Measurements from ENCODE around the gene ATP5PD. TPM values are rescaled to one million over a fixed set of nuclear protein-coding genes. Genes with fewer than 3 reads are reported as not detected.

The ATP5PD gene
- total and polyA plus RNA-seq, 2 of the 8 experiments (the other 6 are each of a cell fraction or from before 2014, with no cell fraction given) = 335 to 407 TPM

- TF ChIP-seq USF2 (IDR thresholded peaks at IDR 0.05; ENCODE audit: low read length) (no peak), POU5F1 (IDR thresholded peaks at IDR 0.05; ENCODE audit: low read depth, low read length) (no peak), TBP (IDR thresholded peaks at IDR 0.05; ENCODE audit: low read depth, low read length) (no peak), PHF8 (conservative IDR thresholded peaks at IDR 0.05; ENCODE audit: low read depth, low read length) (no peak)
Measured at GRCh38 chr17:75060434-75061054, 13.8 kb upstream of the ATP5PD start (continued).
